Measurements from ENCODE around the gene PRDM9. TPM values are rescaled to one million over a fixed set of nuclear protein-coding genes. Genes with fewer than 3 reads are reported as not detected.

Gene PRDM9
- total and polyA plus RNA-seq, 2 donors (not counting 3 experiments of a cell fraction or from before 2014, with no cell fraction given): not detected

DNA sequence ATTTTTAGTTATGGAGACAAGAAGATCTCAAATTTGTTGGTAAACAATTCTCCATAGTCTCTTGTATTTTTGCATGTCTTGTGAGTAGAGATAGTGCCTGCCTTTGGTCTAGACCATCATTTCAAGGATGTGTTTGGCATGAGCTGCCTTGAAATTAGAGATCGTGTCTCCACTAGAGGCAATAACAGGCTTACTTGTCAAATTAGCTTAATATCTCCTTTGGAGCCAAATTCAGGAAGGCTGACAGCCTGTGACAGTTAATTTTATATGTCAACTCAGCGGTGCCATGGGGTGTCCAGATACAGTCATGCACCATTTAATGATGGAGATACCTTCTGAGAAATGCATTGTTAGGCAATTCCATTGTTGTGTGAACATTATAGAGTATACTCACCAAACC is 24.8 kb upstream of the PRDM9 start:
- H3K9me1 ChIP-seq (replicated peaks; ENCODE audit: control insufficient read depth, extremely low read depth, insufficient read depth, low read length): no peaks in the 10 kb centered on the region
- H2AFZ ChIP-seq (ENCODE audit: low read depth, low read length): no peak overlapping the region
- H3K4me1 ChIP-seq (ENCODE audit: control insufficient read depth, extremely low read depth, insufficient read depth, low read length): no peaks in the 10 kb centered on the region
- ChIA-PET POLR2A (no interaction called here), CTCF (no interaction called here)
- no TSS peak for BruUV-seq (replicated peaks)
- no peak for DNase-seq (ENCODE audit: low read depth, low spot score)
- no peaks in the 10 kb centered on the region for H3K36me3 ChIP-seq (ENCODE audit: control insufficient read depth in 2 of 2, extremely low read depth in 1 of 2, insufficient read depth in 2 of 2, low read length in 2 of 2)
- no peak overlapping the region for H3K27ac ChIP-seq (ENCODE audit: insufficient read depth, low read depth, low read length)
- no peak overlapping the region for H3K9ac ChIP-seq (replicated peaks; ENCODE audit: extremely low read depth, insufficient read depth, low read length)
- H3K9me3 ChIP-seq (replicated peaks; ENCODE audit: control insufficient read depth, insufficient read depth, low read length): peaks cover 3% of the 10 kb centered on the region
- no peaks in the 10 kb centered on the region for H3K27me3 ChIP-seq (ENCODE audit: control insufficient read depth in 2 of 2, insufficient read depth in 2 of 2, low read length in 2 of 2)
- dilution Hi-C loops (cut with MboI; ENCODE audit: extremely low pct_ligation_motif_present, low sequenced_read_pairs) (no loop called here), intact Hi-C loops (cut with micrococcal nuclease) (no loop called here)
- H4K20me1 ChIP-seq (replicated peaks; ENCODE audit: control insufficient read depth, extremely low read depth, insufficient read depth, low read length): no peaks in the 10 kb centered on the region
- FAIRE-seq: no peak
- no peak for TF ChIP-seq FOS (IDR thresholded peaks at IDR 0.05; ENCODE audit: borderline replicate concordance, insufficient read depth, low read length)
- TF ChIP-seq, protein P1, sequence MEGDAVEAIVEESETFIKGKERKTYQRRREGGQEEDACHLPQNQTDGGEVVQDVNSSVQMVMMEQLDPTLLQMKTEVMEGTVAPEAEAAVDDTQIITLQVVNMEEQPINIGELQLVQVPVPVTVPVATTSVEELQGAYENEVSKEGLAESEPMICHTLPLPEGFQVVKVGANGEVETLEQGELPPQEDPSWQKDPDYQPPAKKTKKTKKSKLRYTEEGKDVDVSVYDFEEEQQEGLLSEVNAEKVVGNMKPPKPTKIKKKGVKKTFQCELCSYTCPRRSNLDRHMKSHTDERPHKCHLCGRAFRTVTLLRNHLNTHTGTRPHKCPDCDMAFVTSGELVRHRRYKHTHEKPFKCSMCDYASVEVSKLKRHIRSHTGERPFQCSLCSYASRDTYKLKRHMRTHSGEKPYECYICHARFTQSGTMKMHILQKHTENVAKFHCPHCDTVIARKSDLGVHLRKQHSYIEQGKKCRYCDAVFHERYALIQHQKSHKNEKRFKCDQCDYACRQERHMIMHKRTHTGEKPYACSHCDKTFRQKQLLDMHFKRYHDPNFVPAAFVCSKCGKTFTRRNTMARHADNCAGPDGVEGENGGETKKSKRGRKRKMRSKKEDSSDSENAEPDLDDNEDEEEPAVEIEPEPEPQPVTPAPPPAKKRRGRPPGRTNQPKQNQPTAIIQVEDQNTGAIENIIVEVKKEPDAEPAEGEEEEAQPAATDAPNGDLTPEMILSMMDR (IDR thresholded peaks at IDR 0.05; ENCODE audit: extremely low read depth in 1 of 2, insufficient read depth in 1 of 2, low read depth in 1 of 2, low read length in 2 of 2): no peak
- no peak for TF ChIP-seq EZH2 (IDR thresholded peaks at IDR 0.05; ENCODE audit: borderline replicate concordance, low read depth, low read length, severe bottlenecking)
- no peak for TF ChIP-seq GATA2 (IDR thresholded peaks at IDR 0.05; ENCODE audit: insufficient read depth, insufficient read length, low read depth, low read length)
- TF ChIP-seq, protein P2, sequence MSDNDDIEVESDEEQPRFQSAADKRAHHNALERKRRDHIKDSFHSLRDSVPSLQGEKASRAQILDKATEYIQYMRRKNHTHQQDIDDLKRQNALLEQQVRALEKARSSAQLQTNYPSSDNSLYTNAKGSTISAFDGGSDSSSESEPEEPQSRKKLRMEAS (IDR thresholded peaks at IDR 0.05; ENCODE audit: insufficient read depth, insufficient read length): no peak
- TF ChIP-seq JUN (IDR thresholded peaks at IDR 0.05; ENCODE audit: borderline replicate concordance, insufficient read depth, insufficient read length, low read depth): no peak
- TF ChIP-seq POLR2AphosphoS5 (IDR thresholded peaks at IDR 0.05; ENCODE audit: insufficient read depth, low read depth, low read length): no peak
- TF ChIP-seq MYC (IDR thresholded peaks at IDR 0.05; ENCODE audit: low read depth, low read length): no peak
- TF ChIP-seq POLR2A (IDR thresholded peaks at IDR 0.05; ENCODE audit: low read depth, low read length): no peak
- H3K4me2 ChIP-seq (ENCODE audit: insufficient read depth, low read length): no peak overlapping the region
- no peak overlapping the region for H3K4me3 ChIP-seq (replicated peaks in 1 of 3; ENCODE audit: insufficient read depth in 1 of 3, low read depth in 1 of 3, low read length in 3 of 3)
- no peaks in the 10 kb centered on the region for H3K79me2 ChIP-seq (ENCODE audit: control insufficient read depth, insufficient read depth, low read length)
